Pancreas (tissue), 10 donors: Measurements from ENCODE around the gene HSD3B7. TPM values are rescaled to one million over a fixed set of nuclear protein-coding genes. Genes with fewer than 3 reads are reported as not detected.

Experiments used
- ATAC-seq, 4 donors: fragments of 200-7000 bp; cut with Tn5 transposase; one replicate each; pipeline versions ENCODE4 v1.8.0 to v1.9.1; 2020; ENCODE audit warnings: mild to moderate bottlenecking in 4 of 4, moderate library complexity in 4 of 4
- DNase-seq, 6 donors: peaks; one replicate each; pipeline ENCODE4 v3.0.0-alpha.2; 2020
- FAIRE-seq: peaks from 2 replicates; lab custom pipeline; 2012; peaks lifted over from hg19 to GRCh38; lab: Jason Lieb, UNC
- H3K27ac ChIP-seq, 4 donors: fragments of 200-600 bp; sonication (generic); 1 replicate in 3 of 4; 2 replicates in 1 of 4; pipeline versions ENCODE4 v1.5.0 to v1.8.0; 2020
- H3K27me3 ChIP-seq, 4 donors: fragments of 200-600 bp; one replicate each; pipeline ENCODE4 v1.8.0; 2021
- H3K36me3 ChIP-seq, 3 donors: fragments of 200-600 bp; sonication (generic) in 1 of 3; one replicate each; pipeline versions ENCODE4 v1.5.0 to v1.8.0; 2020 to 2021
- H3K4me1 ChIP-seq, 3 donors: fragments of 200-600 bp; one replicate each; pipeline ENCODE4 v1.8.0; 2021
- H3K4me3 ChIP-seq, 4 donors: fragments of 200-600 bp; sonication (generic) in 2 of 4; one replicate each; pipeline versions ENCODE4 v1.5.0 to v1.8.0; 2020 to 2021
- H3K9me3 ChIP-seq, 4 donors: fragments of 200-600 bp; one replicate each; pipeline ENCODE4 v1.8.0; 2021
- WGBS, 2 donors: extraction: QIAGEN DNeasy Blood & Tissue Kit; methylation state at CpG; one replicate each; pipeline ENCODE4 v1.1.7; 2013; 5-methylcytosine and 5-hydroxymethylcytosine counted together
- intact Hi-C, 3 donors: fragments of 100-400 bp; cut with DNase I; formaldehyde crosslinking; loops; one replicate each; pipeline versions ENCODE4 v1.11.1 to v1.14.2; 2022
- polyA plus RNA-seq, 2 donors: library from polyadenylated mRNA; stranded (reverse); fragments of 200-250 nt; gene quantifications; one replicate each; pipeline ENCODE4 v1.2.3, GENCODE V29; 2013
- total RNA-seq, 6 donors: library from RNA; stranded (reverse); fragmentation: NEBNext Ultra II Directional in 4 of 6; extraction: Animal tissue kit (Norgen Biotek cat#: 25700) in 4 of 6; gene quantifications; one replicate each; pipeline versions ENCODE4 v1.2.1 to v1.2.4, GENCODE V29; 2021 to 2023
- TF ChIP-seq, protein P1 (sequence below), 4 donors: fragments of 200-600 bp; sonication (generic) in 3 of 4; IDR thresholded peaks; one replicate each; pipeline versions ENCODE4 v1.5.0 to v1.8.0; 2021; ENCODE audit warnings: antibody characterized with exemption in 4 of 4
- donor health status: healthy with polysubstance abuse.
- donor health status: DM: no; HTN: no; CAD: no; lungs with moderate emphysema.
- donor health status: DM: no; HTN: no; CAD: no.
- donor health status: control.
- donor health status: control.
- donor health status: Bipolar disorder and iron deficiency.
- donor health status: DM: yes; HTN: yes; CAD: no.
- donor health status: DM: no; HTN: no; CAD: no.
- donor health status: DM: no; HTN: no; CAD: no.
- donor health status: DM: yes; HTN: yes; CAD: no.

The HSD3B7 gene
- total and polyA plus RNA-seq, 8 donors = 14.2 to 32.1 (median 17.3) TPM

DNA sequence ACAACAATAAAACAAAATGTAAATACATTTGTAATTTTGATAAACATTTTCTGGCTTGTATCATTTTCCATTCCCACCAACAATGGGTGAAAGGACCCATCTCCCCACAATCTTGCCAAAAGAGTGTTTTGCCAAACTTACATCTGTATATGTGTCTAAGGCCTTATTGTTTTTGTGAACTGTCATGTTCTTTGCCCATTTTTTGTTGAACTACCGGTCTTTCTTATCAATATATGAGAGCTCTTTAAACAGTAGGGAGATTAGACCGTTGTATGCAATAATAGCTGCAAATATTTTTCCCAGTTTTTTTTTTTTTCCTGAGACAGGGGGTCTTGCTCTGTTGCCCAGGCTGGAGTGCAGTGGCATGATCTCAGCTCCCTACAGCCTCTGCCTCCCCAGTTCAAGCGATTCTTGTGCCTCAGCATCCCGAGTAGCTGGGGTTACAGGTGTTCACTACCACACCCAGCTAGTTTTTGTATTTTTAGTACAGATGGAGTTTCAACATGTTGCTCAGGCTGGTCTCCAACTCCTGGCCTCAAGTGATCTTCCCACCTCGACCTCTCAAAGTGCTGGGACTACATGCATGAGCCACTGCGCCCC is 38.7 kb downstream of the HSD3B7 start:
- H3K9me3 ChIP-seq = no peaks in the 10 kb centered on the region

DNA sequence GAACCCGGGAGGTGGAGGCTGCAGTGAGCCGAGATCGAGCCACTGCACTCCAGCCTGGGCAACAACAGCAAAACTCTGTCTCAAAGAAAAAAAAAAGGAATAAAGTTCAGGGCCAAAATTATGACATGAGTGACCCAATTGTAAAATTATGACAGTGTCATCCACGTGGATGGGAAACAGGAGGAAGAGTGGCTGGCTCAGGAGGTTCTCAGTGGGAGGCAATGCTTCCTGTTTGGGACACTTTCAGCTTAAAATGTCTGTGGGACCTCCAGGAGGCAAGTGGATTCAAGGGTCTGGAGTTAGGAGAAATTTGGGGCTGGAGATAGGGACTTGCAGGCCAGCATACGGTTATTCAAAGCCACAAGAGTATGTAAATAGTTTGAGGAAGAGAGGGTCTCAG is 40.3 kb downstream of the HSD3B7 start:
- intact Hi-C loops = no loop called here
- TF ChIP-seq, protein P1, sequence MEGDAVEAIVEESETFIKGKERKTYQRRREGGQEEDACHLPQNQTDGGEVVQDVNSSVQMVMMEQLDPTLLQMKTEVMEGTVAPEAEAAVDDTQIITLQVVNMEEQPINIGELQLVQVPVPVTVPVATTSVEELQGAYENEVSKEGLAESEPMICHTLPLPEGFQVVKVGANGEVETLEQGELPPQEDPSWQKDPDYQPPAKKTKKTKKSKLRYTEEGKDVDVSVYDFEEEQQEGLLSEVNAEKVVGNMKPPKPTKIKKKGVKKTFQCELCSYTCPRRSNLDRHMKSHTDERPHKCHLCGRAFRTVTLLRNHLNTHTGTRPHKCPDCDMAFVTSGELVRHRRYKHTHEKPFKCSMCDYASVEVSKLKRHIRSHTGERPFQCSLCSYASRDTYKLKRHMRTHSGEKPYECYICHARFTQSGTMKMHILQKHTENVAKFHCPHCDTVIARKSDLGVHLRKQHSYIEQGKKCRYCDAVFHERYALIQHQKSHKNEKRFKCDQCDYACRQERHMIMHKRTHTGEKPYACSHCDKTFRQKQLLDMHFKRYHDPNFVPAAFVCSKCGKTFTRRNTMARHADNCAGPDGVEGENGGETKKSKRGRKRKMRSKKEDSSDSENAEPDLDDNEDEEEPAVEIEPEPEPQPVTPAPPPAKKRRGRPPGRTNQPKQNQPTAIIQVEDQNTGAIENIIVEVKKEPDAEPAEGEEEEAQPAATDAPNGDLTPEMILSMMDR (IDR thresholded peaks at IDR 0.05) = no peak
- H3K27me3 ChIP-seq = no peaks in the 10 kb centered on the region
- no peak for DNase-seq
- FAIRE-seq = no peak
- no peaks in the 10 kb centered on the region for H3K9me3 ChIP-seq
- no peaks in the 10 kb centered on the region for H3K4me1 ChIP-seq
- H3K4me3 ChIP-seq = no peak overlapping the region
- H3K27ac ChIP-seq = no peak overlapping the region
- 87 to 94% methylated on average over 5 of the region's 5 CpGs for WGBS, 2 donors
- H3K36me3 ChIP-seq = no peaks in the 10 kb centered on the region
- ATAC-seq = peak in 2 of 4 donors; percentile 25 to 34

More for the DNA sequence above, 38.7 kb downstream of the HSD3B7 start:
- Histone ChIP-seq H3K27me3 (no peaks in the 10 kb centered on the region), H3K27ac (no peak overlapping the region), H3K36me3 (no peaks in the 10 kb centered on the region), H3K4me1 (no peaks in the 10 kb centered on the region), H3K4me3 (no peak overlapping the region)
- TF ChIP-seq, protein P1 (IDR thresholded peaks at IDR 0.05) = no peak
- WGBS, 2 donors = 52 to 62% methylated on average over 6 of the region's 6 CpGs
- ATAC-seq = no peak
- FAIRE-seq = no peak
- DNase-seq = no peak
- intact Hi-C loops = no loop called here

DNA sequence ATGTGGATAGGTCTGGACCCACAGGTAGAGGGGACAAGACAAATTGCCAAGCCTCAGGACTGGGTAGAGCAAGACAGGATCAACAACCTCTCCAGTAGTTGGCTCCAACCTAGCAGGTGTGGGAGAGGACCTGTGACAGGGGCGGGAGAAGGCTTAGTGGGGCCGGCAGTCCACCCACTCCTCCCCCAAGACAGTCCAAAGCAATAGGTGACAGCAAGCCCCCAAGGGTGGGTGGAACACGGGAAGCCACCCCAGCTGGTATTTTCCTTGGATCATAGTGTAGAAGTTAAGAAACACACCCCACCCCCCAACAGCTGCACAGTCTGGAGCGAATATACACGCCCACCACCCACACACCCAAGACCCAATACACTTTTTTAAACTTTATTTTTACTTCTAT is 44.3 kb downstream of the HSD3B7 start:
- no peaks in the 10 kb centered on the region for H3K9me3 ChIP-seq
- peaks cover 0 to under 1% (median under 1%) of the 10 kb centered on the region in 3 donors for H3K4me1 ChIP-seq
- no peak overlapping the region for H3K27ac ChIP-seq
- FAIRE-seq = no peak
- DNase-seq = no peak
- H3K36me3 ChIP-seq = no peaks in the 10 kb centered on the region
- WGBS, 2 donors = 80 to 83% methylated on average over 5 of the region's 5 CpGs
- TF ChIP-seq, protein P1 (IDR thresholded peaks at IDR 0.05) = no peak
- H3K4me3 ChIP-seq = no peak overlapping the region
- intact Hi-C loops = no loop called here
- no peak for ATAC-seq
- H3K27me3 ChIP-seq = no peaks in the 10 kb centered on the region

DNA sequence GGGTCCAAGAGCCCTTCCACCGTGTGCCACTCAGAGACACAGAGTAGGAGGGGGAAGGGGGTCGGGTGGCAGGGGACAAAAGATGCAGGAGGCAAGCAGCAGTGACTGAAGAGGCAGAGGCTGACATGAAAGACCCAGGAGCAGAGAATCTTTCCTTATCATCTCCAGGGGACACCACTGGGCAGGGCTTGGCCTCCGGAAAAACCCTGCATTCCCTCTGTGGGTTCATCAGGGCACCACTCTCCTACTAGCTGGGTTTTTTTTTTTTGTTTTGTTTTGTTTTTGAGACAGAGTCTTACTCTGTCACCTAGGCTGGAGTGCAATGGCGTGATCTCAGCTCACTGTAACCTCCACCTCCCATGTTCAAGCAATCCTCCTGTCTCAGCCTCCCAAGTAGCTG is 46.3 kb downstream of the HSD3B7 start:
- Histone ChIP-seq H3K27ac (no peak overlapping the region), H3K4me1 (peaks cover 4 to 5% (median 4%) of the 10 kb centered on the region in 3 donors), H3K27me3 (no peaks in the 10 kb centered on the region), H3K36me3 (no peaks in the 10 kb centered on the region), H3K9me3 (no peaks in the 10 kb centered on the region), H3K4me3 (no peak overlapping the region)
- intact Hi-C loops = no loop called here
- ATAC-seq (no peak), DNase-seq (no peak), FAIRE-seq (no peak)
- WGBS, 2 donors = 90 to 96% methylated on average over 4 of the region's 4 CpGs
- TF ChIP-seq, protein P1 (IDR thresholded peaks at IDR 0.05) = no peak
